Measurements from ENCODE around the gene AVEN. TPM values are rescaled to one million over a fixed set of nuclear protein-coding genes. Genes with fewer than 3 reads are reported as not detected.
"Not testable (repeated sequence)": the region's sequence is repeated elsewhere in the genome, so short reads cannot be mapped to it uniquely, and the experiment has no call there.

AVEN gene
- total RNA-seq, 1 experiment from 2014 or later: 3.1 TPM

DNA sequence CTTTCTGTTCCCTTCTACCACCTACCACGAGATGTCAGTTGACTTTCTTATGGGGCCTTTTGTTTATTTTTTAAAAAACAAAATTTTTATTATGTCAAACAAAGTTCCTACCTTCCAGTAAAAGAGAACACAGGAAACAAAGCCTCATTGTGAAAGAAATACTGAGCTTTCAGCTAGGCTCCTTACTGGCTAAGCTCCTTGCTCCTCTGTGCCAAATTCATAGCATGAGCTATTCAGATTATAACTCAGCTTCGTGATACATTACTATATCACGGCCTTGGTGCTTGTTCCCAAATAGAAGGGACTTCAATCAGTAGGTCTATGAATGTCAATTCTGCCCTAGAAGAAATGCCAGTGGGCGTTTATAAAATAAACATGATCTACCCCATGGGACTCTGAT is 216.5 kb downstream of the AVEN start:
- Mint-ChIP-seq H3K4me1 (ENCODE audit: low read depth, unreplicated experiment) (no peaks in the 10 kb centered on the region), H3K9me3 (ENCODE audit: low read depth, unreplicated experiment) (no peaks in the 10 kb centered on the region), H3K4me3 (ENCODE audit: low read depth, unreplicated experiment) (no peak overlapping the region), H3K27ac (ENCODE audit: unreplicated experiment) (no peak overlapping the region), H3K27me3 (ENCODE audit: unreplicated experiment) (no peaks in the 10 kb centered on the region), H3K36me3 (ENCODE audit: insufficient read depth, unreplicated experiment) (no peaks in the 10 kb centered on the region)
- CTCF ChIA-PET: no interaction called here
- intact Hi-C loops (cut with micrococcal nuclease; ENCODE audit: unreplicated experiment): no loop called here
- BruUV-seq (replicated peaks): no TSS peak
- no peak for DNase-seq
- TF ChIP-seq, protein P1, sequence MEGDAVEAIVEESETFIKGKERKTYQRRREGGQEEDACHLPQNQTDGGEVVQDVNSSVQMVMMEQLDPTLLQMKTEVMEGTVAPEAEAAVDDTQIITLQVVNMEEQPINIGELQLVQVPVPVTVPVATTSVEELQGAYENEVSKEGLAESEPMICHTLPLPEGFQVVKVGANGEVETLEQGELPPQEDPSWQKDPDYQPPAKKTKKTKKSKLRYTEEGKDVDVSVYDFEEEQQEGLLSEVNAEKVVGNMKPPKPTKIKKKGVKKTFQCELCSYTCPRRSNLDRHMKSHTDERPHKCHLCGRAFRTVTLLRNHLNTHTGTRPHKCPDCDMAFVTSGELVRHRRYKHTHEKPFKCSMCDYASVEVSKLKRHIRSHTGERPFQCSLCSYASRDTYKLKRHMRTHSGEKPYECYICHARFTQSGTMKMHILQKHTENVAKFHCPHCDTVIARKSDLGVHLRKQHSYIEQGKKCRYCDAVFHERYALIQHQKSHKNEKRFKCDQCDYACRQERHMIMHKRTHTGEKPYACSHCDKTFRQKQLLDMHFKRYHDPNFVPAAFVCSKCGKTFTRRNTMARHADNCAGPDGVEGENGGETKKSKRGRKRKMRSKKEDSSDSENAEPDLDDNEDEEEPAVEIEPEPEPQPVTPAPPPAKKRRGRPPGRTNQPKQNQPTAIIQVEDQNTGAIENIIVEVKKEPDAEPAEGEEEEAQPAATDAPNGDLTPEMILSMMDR (IDR thresholded peaks at IDR 0.05; ENCODE audit: unreplicated experiment): no peak

DNA sequence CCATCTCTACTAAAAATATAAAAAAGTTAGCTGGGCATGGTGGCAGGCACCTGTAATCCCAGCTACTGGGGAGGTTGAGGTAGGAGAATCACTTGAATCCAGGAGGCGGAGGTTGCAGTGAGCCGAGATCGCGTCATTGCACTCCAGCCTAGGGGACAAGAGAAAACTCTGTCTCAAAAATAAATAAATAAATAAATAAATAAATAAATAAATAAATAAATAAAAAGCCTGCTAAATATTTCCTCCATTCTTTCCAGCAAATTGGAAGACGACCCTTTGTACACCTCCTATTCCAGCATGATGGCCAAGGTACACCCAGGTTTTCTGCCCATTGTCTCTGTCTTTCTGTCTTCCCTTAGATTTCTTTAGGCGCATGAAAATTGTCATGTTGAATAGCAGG is 219.5 kb downstream of the AVEN start:
- H3K27ac Mint-ChIP-seq (ENCODE audit: unreplicated experiment); H3K4me1 Mint-ChIP-seq (ENCODE audit: low read depth, unreplicated experiment); DNase-seq; intact Hi-C loops (cut with micrococcal nuclease; ENCODE audit: unreplicated experiment); H3K4me3 Mint-ChIP-seq (ENCODE audit: low read depth, unreplicated experiment); BruUV-seq (replicated peaks); H3K36me3 Mint-ChIP-seq (ENCODE audit: insufficient read depth, unreplicated experiment); H3K9me3 Mint-ChIP-seq (ENCODE audit: low read depth, unreplicated experiment); H3K27me3 Mint-ChIP-seq (ENCODE audit: unreplicated experiment); CTCF ChIA-PET: not testable (repeated sequence)

Other genes with a start within 250 kb of the AVEN start
- gene CHRM5, start 70.7 kb downstream of the AVEN start, total RNA-seq (2022): not detected in 2 replicates
- gene EMC7, start 62.7 kb upstream of the AVEN start, total RNA-seq (2022): 30.5 and 34.3 TPM in 2 replicates
- 1.3 TPM in 2 replicates for gene PGBD4, start 62.9 kb upstream of the AVEN start, total RNA-seq (2022)
- gene KATNBL1, start 170.9 kb upstream of the AVEN start, total RNA-seq (2022): 12.9 and 14.8 TPM in 2 replicates
- 40.3 and 43.9 TPM in 2 replicates for gene EMC4, start 185.8 kb upstream of the AVEN start, total RNA-seq (2022)

All from Calu3 (cell line).